ENCODE results near the gene AMIGO3. TPM values are rescaled to one million over a fixed set of nuclear protein-coding genes. Genes with fewer than 3 reads are reported as not detected.
"Not testable (repeated sequence)": the region's sequence is repeated elsewhere in the genome, so short reads cannot be mapped to it uniquely, and the experiment has no call there.

AMIGO3 gene
- total RNA-seq, 2 donors from 2014 or later, result not detected

GRCh38 chr3:49703443-49703927, 16.0 kb downstream of the AMIGO3 start:
- Mint-ChIP-seq H3K27ac (peak overlapping the region in 1 of 2 donors; percentile 59), H3K36me3 (no peaks in the 10 kb centered on the region), H3K9me3 (no peaks in the 10 kb centered on the region)
- ATAC-seq (peak; percentile 93 to 95), DNase-seq (ENCODE audit: low spot score in 2 of 2) (peak in 1 of 2 donors; percentile 65)

- no peak for ATAC-seq
- Mint-ChIP-seq H3K27ac (peak overlapping the region; percentile 48 to 88), H3K36me3 (no peaks in the 10 kb centered on the region), H3K9me3 (no peaks in the 10 kb centered on the region)
- DNase-seq (ENCODE audit: low spot score in 2 of 2), result no peak
Observed at GRCh38 chr3:49702672-49703071, 16.8 kb downstream of the AMIGO3 start.

- Mint-ChIP-seq H3K36me3 (no peaks in the 10 kb centered on the region), H3K27ac (no peak overlapping the region), H3K9me3 (no peaks in the 10 kb centered on the region)
- no peak for DNase-seq (ENCODE audit: low spot score in 2 of 2)
- ATAC-seq, result no peak
Observed at GRCh38 chr3:49701388-49702077, 18.0 kb downstream of the AMIGO3 start.

GRCh38 chr3:49700453-49701128, 18.9 kb downstream of the AMIGO3 start:
- no peaks in the 10 kb centered on the region for H3K9me3 Mint-ChIP-seq
- no peaks in the 10 kb centered on the region for H3K36me3 Mint-ChIP-seq

GRCh38 chr3:49700014-49700413, 19.5 kb downstream of the AMIGO3 start:
- H3K27ac Mint-ChIP-seq, result no peak overlapping the region
- ATAC-seq (no peak), DNase-seq (ENCODE audit: low spot score in 2 of 2) (no peak)
- H3K9me3 Mint-ChIP-seq, result no peaks in the 10 kb centered on the region
- H3K36me3 Mint-ChIP-seq, result no peaks in the 10 kb centered on the region

More at GRCh38 chr3:49700453-49701128, 18.9 kb downstream of the AMIGO3 start:
- ATAC-seq, result no peak
- no peak for DNase-seq (ENCODE audit: low spot score in 2 of 2)
- peak overlapping the region in 1 of 2 donors; percentile 33 for H3K27ac Mint-ChIP-seq

GRCh38 chr3:49699281-49699979, 20.1 kb downstream of the AMIGO3 start:
- DNase-seq (ENCODE audit: low spot score in 2 of 2) (no peak), ATAC-seq (no peak)
- Mint-ChIP-seq H3K9me3 (no peaks in the 10 kb centered on the region), H3K27ac (no peak overlapping the region), H3K36me3 (no peaks in the 10 kb centered on the region)

GRCh38 chr3:49695350-49696015, 24.0 kb downstream of the AMIGO3 start:
- not testable (repeated sequence) for DNase-seq (ENCODE audit: low spot score in 2 of 2); ATAC-seq; H3K9me3 Mint-ChIP-seq; H3K36me3 Mint-ChIP-seq; H3K27ac Mint-ChIP-seq

- not testable (repeated sequence) for DNase-seq (ENCODE audit: low spot score in 2 of 2); ATAC-seq; H3K36me3 Mint-ChIP-seq; H3K27ac Mint-ChIP-seq; H3K9me3 Mint-ChIP-seq
Observed at GRCh38 chr3:49694409-49695070, 24.9 kb downstream of the AMIGO3 start.

GRCh38 chr3:49691481-49691880, 28.0 kb downstream of the AMIGO3 start:
- not testable (repeated sequence) for DNase-seq (ENCODE audit: low spot score in 2 of 2); H3K27ac Mint-ChIP-seq; H3K9me3 Mint-ChIP-seq; ATAC-seq
- peaks cover 11 to 13% of the 10 kb centered on the region in 2 donors for H3K36me3 Mint-ChIP-seq

- H3K27ac Mint-ChIP-seq, result peak overlapping the region in 1 of 2 donors; percentile 96
- peaks cover 11 to 13% of the 10 kb centered on the region in 2 donors for H3K36me3 Mint-ChIP-seq
- H3K9me3 Mint-ChIP-seq; ATAC-seq; DNase-seq (ENCODE audit: low spot score in 2 of 2): not testable (repeated sequence)
Observed at GRCh38 chr3:49690856-49691255, 28.6 kb downstream of the AMIGO3 start.

GRCh38 chr3:49689908-49690624, 29.4 kb downstream of the AMIGO3 start:
- H3K9me3 Mint-ChIP-seq; DNase-seq (ENCODE audit: low spot score in 2 of 2); ATAC-seq: not testable (repeated sequence)
- peak overlapping the region; percentile 96 to 98 for H3K27ac Mint-ChIP-seq
- peaks cover 11 to 13% of the 10 kb centered on the region in 2 donors for H3K36me3 Mint-ChIP-seq

GRCh38 chr3:49689046-49689907, 30.2 kb downstream of the AMIGO3 start, which contains the start of the genes MST1 and RNF123:
Gene MST1, minus strand, starts transcription at chr3:49689474. Its CDS starts 783 bp downstream, at chr3:49688691.
Gene RNF123, plus strand, starts transcription at chr3:49689557. Its CDS starts 1,609 bp downstream, at chr3:49691166.
- Mint-ChIP-seq H3K36me3 (peaks cover 11 to 13% of the 10 kb centered on the region in 2 donors), H3K9me3 (no peaks in the 10 kb centered on the region), H3K27ac (peak within 1 kb of the TSS; percentile 96 to 98)
- DNase-seq (ENCODE audit: low spot score in 2 of 2) (peak; percentile 93 to 97), ATAC-seq (peak; percentile 76 to 78)

GRCh38 chr3:49688338-49689045, 31.0 kb downstream of the AMIGO3 start:
- peak; percentile 4 to 35 for ATAC-seq
- peaks cover 11 to 13% of the 10 kb centered on the region in 2 donors for H3K36me3 Mint-ChIP-seq
- H3K9me3 Mint-ChIP-seq; DNase-seq (ENCODE audit: low spot score in 2 of 2): not testable (repeated sequence)
- peak overlapping the region; percentile 96 to 98 for H3K27ac Mint-ChIP-seq

- not testable (repeated sequence) for ATAC-seq; H3K9me3 Mint-ChIP-seq; DNase-seq (ENCODE audit: low spot score in 2 of 2); H3K27ac Mint-ChIP-seq
- H3K36me3 Mint-ChIP-seq, result peaks cover 11 to 13% of the 10 kb centered on the region in 2 donors
Observed at GRCh38 chr3:49687424-49687795, 32.1 kb downstream of the AMIGO3 start.

Data from activated naive CD4-positive, alpha-beta T cell treated with anti-CD3 and anti-CD28 coated beads, Interleukin-2, amount 50 U/mL, for 72 hours (primary cell).